Measurements from ENCODE around the gene CUX1. TPM values are rescaled to one million over a fixed set of nuclear protein-coding genes. Genes with fewer than 3 reads are reported as not detected.

The CUX1 gene
- total RNA-seq, 2 experiments from 2014 or later, result 35.6 to 38.0 TPM

DNA sequence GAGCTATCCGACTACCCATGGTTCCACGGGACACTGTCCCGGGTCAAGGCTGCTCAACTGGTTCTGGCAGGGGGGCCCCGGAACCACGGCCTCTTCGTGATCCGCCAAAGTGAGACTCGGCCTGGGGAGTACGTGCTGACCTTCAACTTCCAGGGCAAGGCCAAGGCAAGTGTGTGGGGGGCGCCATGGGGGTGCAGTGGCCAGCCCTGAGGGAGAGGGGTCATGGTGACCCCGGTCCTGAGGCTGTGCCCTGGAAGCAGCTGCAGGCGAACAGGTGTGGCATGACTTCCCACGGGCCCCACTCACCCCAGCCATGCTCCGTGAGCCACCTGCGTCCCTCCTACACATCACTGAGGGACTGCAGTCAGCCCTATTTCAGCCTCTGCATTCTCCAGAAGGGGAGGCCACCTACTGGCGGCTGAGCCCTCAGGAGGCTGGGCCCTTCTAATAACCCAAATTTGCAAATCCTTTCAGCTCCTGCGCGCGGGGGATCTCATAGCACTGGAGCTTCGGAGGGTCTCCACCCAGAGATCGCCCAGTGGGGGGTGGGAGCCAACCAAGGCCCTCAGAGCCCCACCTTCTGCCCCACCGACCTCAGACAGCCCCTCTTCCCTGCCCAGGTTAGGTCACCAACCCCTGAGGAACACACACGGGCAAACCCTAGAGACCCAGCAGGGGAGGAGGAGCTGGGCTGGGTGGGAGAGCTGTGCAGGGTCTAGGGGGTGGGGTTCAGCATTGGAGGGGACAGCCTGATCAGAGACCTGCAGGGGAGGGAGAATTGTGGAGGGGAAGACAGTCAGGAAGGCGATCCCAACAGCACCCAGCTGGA, 500.0 kb downstream of the CUX1 start:
- H3K36me3 Mint-ChIP-seq (ENCODE audit: low read depth), result no peaks in the 10 kb centered on the region
- Histone ChIP-seq H3K9me3 (ENCODE audit: control insufficient read depth in 1 of 2, insufficient read depth in 1 of 2, low read length in 2 of 2) (peaks cover 0 to 5% of the 10 kb centered on the region in 2 experiments), H3K4me1 (ENCODE audit: insufficient read depth, low read length) (no peaks in the 10 kb centered on the region), H3K36me3 (ENCODE audit: insufficient read depth, low read length) (no peaks in the 10 kb centered on the region), H3K27me3 (ENCODE audit: control insufficient read depth in 1 of 2, insufficient read depth in 2 of 2, low read length in 2 of 2) (peaks cover 0 to 6% of the 10 kb centered on the region in 2 experiments), H3K27ac (ENCODE audit: low read depth in 1 of 2, low read length in 2 of 2) (no peak overlapping the region), H3K4me3 (ENCODE audit: low read length) (no peak overlapping the region)
- ChIA-PET CTCF (no interaction called here), POLR2A (no interaction called here)
- no peak overlapping the region for H3K4me3 Mint-ChIP-seq
- TF ChIP-seq, protein P1, sequence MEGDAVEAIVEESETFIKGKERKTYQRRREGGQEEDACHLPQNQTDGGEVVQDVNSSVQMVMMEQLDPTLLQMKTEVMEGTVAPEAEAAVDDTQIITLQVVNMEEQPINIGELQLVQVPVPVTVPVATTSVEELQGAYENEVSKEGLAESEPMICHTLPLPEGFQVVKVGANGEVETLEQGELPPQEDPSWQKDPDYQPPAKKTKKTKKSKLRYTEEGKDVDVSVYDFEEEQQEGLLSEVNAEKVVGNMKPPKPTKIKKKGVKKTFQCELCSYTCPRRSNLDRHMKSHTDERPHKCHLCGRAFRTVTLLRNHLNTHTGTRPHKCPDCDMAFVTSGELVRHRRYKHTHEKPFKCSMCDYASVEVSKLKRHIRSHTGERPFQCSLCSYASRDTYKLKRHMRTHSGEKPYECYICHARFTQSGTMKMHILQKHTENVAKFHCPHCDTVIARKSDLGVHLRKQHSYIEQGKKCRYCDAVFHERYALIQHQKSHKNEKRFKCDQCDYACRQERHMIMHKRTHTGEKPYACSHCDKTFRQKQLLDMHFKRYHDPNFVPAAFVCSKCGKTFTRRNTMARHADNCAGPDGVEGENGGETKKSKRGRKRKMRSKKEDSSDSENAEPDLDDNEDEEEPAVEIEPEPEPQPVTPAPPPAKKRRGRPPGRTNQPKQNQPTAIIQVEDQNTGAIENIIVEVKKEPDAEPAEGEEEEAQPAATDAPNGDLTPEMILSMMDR (IDR thresholded peaks at IDR 0.05), result no peak
- DNase-seq (no peak), ATAC-seq (ENCODE audit: poor library complexity) (no peak)
- no peaks in the 10 kb centered on the region for H3K9me3 Mint-ChIP-seq
- peaks cover 18% of the 10 kb centered on the region for H3K27me3 Mint-ChIP-seq
- intact Hi-C loops (cut with DNase I, micrococcal nuclease), result no loop called here
- no peaks in the 10 kb centered on the region for H3K4me1 Mint-ChIP-seq (ENCODE audit: low read depth)
- no peak overlapping the region for H3K27ac Mint-ChIP-seq

DNA sequence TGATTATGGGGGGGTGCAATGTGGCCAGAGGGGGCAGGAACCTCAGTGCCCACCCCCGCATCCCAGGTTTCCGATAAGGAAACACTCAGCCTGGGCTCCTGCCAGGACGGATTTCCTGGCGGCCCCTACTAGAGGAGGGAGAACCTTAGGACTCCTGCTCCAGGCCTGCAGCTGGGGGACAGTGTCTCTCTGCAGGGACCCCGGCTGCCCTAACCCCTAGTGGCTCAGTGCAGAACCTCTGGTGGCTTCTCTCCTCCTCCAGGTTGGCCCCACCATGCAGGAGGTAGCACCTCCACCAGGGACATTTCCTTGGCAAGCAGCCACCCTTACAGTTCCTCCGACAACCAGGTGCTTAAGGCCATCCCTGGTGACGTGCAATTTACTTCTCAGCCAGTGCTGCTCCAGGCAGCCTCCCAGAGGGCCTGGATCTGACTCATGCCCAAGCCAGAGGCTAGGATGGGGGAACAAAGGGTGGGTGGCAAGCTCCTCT, 501.1 kb downstream of the CUX1 start:
- DNase-seq (no peak), ATAC-seq (ENCODE audit: poor library complexity) (no peak)
- Mint-ChIP-seq H3K4me1 (ENCODE audit: low read depth) (no peaks in the 10 kb centered on the region), H3K27ac (no peak overlapping the region), H3K9me3 (no peaks in the 10 kb centered on the region), H3K36me3 (ENCODE audit: low read depth) (no peaks in the 10 kb centered on the region), H3K27me3 (peaks cover 26% of the 10 kb centered on the region), H3K4me3 (no peak overlapping the region)
- Histone ChIP-seq H3K4me3 (ENCODE audit: low read length) (no peak overlapping the region), H3K36me3 (ENCODE audit: insufficient read depth, low read length) (no peaks in the 10 kb centered on the region), H3K27me3 (ENCODE audit: control insufficient read depth in 1 of 2, insufficient read depth in 2 of 2, low read length in 2 of 2) (peaks cover 4 to 6% of the 10 kb centered on the region in 2 experiments), H3K4me1 (ENCODE audit: insufficient read depth, low read length) (no peaks in the 10 kb centered on the region), H3K27ac (ENCODE audit: low read depth in 1 of 2, low read length in 2 of 2) (no peak overlapping the region), H3K9me3 (ENCODE audit: control insufficient read depth in 1 of 2, insufficient read depth in 1 of 2, low read length in 2 of 2) (peaks cover 0 to 5% of the 10 kb centered on the region in 2 experiments)
- intact Hi-C loops (cut with DNase I, micrococcal nuclease), result no loop called here
- POLR2A ChIA-PET, result no interaction called here
- TF ChIP-seq, protein P1 (IDR thresholded peaks at IDR 0.05), result no peak
- CTCF ChIA-PET, result no interaction called here

DNA sequence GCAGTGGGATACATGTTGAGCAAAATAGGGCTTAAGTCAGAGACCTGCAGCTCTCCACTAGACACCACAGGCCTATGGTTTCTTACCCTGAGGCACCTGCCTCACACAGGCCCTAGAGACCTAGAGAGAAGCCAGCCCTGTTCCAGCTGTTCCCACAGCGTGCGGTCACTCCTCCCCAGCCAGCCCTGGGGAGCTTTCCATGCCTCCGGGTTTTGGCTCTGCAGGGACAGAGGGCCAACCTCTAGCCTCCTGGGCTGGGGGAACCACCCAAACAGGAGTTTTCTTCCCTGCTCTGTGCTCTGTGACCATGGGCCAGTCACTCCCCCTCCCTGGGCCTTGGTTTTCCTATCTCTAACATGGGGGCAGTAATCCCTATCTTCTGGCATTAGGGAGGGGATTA, 502.2 kb downstream of the CUX1 start:
- POLR2A ChIA-PET, result no interaction called here
- Mint-ChIP-seq H3K27me3 (peaks cover 26% of the 10 kb centered on the region), H3K9me3 (no peaks in the 10 kb centered on the region), H3K4me1 (ENCODE audit: low read depth) (no peaks in the 10 kb centered on the region), H3K36me3 (ENCODE audit: low read depth) (no peaks in the 10 kb centered on the region), H3K27ac (no peak overlapping the region), H3K4me3 (no peak overlapping the region)
- TF ChIP-seq, protein P1 (IDR thresholded peaks at IDR 0.05), result no peak
- H3K27me3 ChIP-seq (ENCODE audit: control insufficient read depth in 1 of 2, insufficient read depth in 2 of 2, low read length in 2 of 2), result peaks cover 4 to 6% of the 10 kb centered on the region in 2 experiments
- H3K36me3 ChIP-seq (ENCODE audit: insufficient read depth, low read length), result no peaks in the 10 kb centered on the region
- DNase-seq (no peak), ATAC-seq (ENCODE audit: poor library complexity) (no peak)
- H3K9me3 ChIP-seq (ENCODE audit: control insufficient read depth in 1 of 2, insufficient read depth in 1 of 2, low read length in 2 of 2), result peaks cover 0 to 5% of the 10 kb centered on the region in 2 experiments
- no peaks in the 10 kb centered on the region for H3K4me1 ChIP-seq (ENCODE audit: insufficient read depth, low read length)
- no peak overlapping the region for H3K4me3 ChIP-seq (ENCODE audit: low read length)
- intact Hi-C loops (cut with DNase I, micrococcal nuclease), result no loop called here
- no peak overlapping the region for H3K27ac ChIP-seq (ENCODE audit: low read depth in 1 of 2, low read length in 2 of 2)
- CTCF ChIA-PET, result no interaction called here
